ENCODE measurements around the gene EIF4H.
"Not testable (repeated sequence)": the region's sequence is repeated elsewhere in the genome, so short reads cannot be mapped to it uniquely, and the experiment has no call there.

Gene EIF4H

DNA sequence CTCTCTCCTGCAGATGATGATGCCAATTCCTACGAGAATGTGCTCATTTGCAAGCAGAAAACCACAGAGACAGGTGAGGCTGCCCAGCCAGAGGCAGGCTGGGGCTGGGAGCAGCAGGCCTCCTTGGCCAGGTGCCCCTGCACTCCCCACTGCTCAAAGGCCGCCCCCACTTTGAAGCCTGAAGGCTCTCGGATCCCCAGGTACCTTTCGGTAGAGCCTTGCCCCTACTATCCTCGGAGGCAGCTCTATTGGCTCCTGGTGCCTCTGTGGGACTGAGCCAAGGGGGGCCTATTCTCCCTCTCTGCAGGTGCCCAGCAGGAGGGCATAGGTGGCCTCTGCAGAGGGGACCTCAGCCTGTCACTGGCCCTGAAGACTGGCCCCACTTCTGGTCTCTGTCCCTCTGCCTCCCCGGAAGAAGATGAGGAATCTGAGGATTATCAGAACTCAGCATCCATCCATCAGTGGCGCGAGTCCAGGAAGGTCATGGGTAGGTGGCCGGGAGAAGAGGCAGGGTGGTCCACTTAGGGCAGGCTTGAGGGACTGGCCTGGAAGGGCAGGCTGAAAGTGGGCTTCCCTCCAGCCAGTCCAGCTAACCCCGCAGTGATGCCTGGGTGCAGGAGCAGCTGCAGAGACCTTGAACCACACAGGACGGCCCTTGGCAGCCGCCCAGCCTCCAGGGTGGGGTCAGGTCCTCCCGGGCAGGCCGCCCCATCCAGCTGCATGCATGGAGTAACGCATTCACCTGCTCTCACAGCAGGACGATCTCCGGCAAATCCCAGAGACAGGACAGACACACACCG lies 49.8 kb downstream of the EIF4H start:
- no peak overlapping the region for H3K27ac ChIP-seq
- no peak for TF ChIP-seq CTCF (conservative IDR thresholded peaks at IDR 0.05)

GRCh38 chr7:74224511-74224832 lies 50.3 kb downstream of the EIF4H start:
- no peak overlapping the region for H3K27ac ChIP-seq
- TF ChIP-seq CTCF (conservative IDR thresholded peaks at IDR 0.05) = no peak

GRCh38 chr7:74224907-74225306 lies 50.8 kb downstream of the EIF4H start:
- not testable (repeated sequence) for H3K27ac ChIP-seq

- no peak overlapping the region for H3K27ac ChIP-seq
- TF ChIP-seq CTCF (conservative IDR thresholded peaks at IDR 0.05) = no peak
These were observed 51.2 kb downstream of the EIF4H start for GRCh38 chr7:74225400-74225799.

DNA sequence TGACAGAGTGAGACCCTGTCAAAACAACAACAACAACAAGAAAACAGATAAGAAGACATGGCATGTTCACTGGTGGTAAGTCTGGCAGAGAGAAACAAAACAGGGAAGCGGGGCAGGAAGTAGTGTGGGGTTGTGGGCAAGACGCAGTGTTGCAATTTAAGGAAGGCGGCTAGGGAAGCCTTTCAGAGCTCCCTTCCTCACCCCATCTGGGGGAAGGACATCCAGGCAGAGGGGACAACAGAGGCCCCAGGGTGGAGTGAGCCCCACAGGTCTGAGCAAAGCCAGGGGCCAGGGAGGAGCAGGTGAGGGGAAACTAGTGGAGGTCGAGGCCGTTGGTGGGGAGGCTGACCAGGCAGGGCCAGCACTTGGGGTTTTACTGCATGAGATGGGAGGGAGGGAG lies 52.5 kb downstream of the EIF4H start:
- H3K27ac ChIP-seq = no peak overlapping the region
- no peak for TF ChIP-seq CTCF (conservative IDR thresholded peaks at IDR 0.05)

- TF ChIP-seq CTCF (conservative IDR thresholded peaks at IDR 0.05) = no peak
- H3K27ac ChIP-seq = no peak overlapping the region
These were observed 55.1 kb downstream of the EIF4H start for GRCh38 chr7:74228951-74229900.

DNA sequence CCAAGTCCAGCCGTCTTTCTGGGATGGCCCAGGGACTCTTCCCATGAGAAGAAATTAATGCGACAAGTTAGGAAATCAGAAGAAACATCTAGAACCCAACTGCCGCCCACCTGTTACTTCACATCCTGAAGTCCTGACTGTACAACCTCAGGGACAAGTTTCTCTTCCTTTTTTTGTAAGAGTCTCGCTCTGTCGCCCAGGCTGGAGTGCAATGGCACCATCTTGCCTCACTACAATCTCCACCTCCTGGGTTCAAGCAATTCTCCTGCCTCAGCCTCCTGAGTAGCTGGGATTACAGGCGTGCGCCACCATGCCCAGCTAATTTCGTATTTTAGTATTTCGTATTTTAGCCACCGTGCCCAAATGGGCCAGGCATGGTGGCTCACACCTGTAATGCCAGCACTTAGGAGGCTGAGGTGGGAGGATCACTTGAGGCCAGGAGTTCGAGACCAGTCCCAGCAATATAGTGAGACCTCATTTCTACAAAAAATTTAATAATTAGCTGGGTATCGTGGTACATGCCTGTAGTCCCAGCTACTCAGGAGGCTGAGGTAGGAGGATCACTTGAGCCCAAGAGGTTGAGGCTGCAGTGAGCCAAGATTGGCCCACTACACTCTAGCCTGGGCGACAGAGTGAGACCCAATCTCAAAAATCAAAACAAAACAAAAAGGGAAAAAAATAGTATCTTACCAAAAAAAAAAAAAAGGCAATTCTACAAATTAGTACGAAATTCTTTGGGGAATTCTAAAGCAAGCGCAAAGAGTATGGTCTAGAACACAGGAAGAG lies 56.5 kb downstream of the EIF4H start:
- TF ChIP-seq CTCF (conservative IDR thresholded peaks at IDR 0.05) = no peak
- H3K27ac ChIP-seq = no peak overlapping the region

All from VCaP (cell line).